CD1c-positive myeloid dendritic cell (primary cell): ENCODE data around the gene KRT26.
"Not testable (repeated sequence)": the region's sequence is repeated elsewhere in the genome, so short reads cannot be mapped to it uniquely, and the experiment has no call there.

Source experiments
- DNase-seq: peaks from one replicate; pipeline ENCODE4 v3.0.0-alpha.2; 2016; ENCODE audit errors: extremely low spot score

KRT26 gene, protein sequence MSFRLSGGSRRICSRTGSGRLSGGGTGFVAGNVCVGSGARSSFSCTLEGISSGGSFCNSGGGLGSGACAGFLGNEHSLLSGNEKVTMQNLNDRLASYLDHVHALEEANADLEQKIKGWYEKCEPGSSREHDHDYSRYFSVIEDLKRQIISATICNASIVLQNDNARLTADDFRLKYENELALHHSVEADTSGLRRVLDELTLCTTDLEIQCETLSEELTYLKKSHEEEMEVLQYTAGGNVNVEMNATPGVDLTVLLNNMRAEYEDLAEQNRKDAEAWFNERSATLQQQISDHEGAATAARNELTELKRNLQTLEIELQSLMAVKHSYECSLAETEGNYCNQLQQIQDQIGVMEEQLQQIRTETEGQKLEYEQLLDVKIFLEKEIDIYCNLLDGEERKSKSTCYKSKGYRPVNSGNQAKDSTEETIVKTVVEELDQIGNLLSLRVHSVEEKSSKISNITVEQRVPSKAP

DNA sequence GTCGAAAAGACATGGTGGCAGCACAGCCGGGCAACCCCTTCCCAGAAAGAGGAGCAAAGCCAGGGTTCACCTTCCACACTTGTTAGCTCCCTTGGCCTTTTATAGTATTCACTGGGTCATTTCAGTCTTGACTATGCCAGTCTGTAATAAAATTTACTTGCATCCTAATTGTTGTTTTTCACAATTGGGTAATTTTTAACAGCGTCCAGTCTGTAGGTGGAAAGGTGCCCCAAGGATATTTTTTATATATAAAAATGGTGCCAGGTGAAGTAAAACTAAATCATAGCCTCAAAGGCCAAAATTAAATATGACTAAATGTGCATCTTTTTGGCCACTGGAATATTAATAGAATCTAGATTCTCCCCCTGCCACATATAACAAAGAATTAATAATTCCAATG, at the start of gene KRT26:
KRT26 (minus strand) TSS at position 101 of the 400 bp plus-strand sequence; CDS start at position 13, 88 bp downstream.
- DNase-seq, result no peak

DNA sequence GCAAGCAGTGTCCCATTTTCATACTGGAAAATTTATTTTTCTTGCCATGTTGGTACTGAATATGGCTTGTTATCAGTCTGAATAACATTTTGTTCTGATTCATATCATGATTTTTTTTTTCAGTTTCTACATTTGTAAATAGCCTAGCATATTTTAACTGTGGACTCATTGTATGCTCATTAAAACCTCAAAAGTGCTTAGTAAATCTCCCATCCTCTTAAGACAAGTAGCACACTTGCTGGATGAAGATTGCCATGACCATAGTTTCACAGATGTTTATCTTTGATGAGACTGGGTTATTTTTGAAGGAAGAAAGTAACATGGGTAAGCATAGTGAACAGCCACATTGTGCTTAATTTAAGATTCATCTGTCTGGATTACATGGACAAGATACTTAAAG, 49.5 kb upstream of the KRT26 start:
- no peak for DNase-seq

DNA sequence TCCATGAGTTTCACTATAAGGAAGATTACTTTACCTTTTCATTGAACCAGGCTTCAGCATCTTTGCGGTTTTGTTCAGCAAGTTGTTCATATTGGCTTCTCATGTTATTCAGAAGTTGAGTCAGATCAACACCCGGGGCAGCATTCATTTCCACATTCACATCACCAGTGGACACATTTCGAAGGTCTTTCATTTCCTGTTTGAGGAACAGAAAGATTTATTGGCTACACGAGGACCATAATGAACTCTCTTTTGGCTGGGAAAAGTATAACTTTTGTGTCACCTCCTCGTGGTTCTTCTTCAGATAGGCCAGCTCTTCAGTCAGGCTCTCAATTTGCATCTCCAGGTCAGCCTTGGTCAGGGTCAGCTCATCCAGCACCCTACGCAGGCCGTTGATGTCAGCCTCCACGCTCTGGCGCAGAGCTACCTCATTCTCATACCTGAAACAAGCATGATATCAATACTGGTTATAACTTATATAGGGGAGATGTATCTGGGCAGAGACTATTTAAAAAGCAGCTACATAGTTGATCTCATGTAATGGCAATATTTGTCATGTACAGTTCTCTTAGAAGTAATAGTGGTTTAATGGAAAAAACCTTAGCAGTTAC, 48.3 kb upstream of the KRT26 start:
- DNase-seq, result peak; percentile 5

DNA sequence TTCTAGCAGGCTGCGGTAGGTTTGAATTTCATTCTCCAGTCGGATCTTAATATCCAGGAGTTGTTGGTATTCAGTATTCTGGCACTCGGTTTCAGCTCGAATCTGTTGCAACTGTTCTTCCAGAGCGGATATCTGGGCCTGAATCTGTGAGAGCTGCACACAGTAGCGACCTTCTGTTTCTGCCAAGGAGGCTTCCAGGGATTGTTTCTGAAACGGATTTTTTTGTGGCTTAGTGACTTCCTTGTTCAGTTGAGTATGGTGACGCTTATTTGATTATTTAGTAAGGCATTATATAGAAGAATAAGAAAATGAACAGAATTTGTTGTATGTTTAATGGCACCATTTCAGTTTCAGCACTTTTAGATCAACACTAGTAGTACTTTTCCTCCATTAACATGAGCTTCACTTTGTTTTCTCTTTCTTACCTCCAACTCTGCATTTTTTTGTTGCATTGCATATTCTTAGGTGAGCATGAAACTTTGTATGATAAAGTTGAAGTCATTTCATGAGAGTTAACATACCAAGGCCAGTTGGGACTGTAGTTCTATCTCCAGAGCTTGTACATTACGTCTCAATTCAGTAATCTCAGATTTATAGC, 47.6 kb upstream of the KRT26 start:
- no peak for DNase-seq

DNA sequence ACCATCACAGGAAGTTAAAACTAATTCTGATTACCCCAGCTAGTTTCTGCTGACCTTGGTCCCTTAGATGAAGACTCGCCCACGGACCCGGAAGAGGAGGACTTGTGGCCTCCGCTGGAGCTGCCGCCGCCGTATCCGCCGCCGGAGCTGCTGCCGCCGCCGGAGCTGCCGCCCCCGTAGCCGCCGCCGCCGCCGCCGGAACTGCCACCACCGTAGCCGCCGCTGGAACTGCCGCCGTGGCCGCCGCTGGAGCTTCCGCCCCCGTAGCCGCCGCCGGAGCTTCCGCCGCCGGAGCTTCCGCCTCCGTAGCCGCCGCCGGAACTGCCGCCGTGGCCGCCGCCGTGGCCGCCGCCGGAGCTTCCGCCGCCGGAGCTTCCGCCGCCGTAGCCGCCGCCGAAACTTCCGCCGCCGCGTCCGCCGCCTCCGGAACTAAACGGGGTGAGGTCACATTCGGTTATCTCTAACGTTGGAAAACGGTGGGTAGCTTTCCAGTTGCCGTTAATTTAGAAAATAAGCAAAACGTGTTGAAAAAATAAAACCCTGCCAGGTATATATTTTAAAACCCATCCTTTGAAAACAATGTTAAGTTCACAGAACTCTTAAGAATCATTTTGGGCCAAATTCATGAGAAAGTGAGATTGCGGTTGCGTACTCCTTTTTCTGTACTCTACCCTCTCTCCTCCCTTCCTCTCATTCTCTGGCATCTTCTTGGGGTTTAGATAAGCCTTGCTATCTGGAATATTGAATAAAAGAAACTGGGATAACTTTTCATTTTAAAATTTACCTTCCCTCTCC, 46.9 kb upstream of the KRT26 start:
- peak; percentile 87 for DNase-seq

DNA sequence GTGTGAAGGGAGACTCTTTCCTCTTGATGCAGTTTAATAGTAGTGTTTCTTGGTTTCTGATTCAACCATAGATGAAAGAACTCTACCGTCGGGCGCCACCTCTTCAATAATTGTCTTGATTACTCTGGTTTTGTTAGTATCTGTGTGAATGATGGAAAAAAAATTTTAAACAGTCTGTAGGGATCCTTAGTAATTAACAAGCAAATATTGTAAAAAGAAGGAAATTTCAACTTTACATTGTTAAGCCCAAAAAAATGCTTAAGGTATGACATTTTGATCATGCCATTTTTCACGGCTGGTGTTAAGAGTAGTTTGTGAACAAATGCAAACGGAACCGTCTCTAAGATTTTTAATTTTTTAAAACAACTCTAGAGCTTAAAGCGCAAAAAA, 46.3 kb upstream of the KRT26 start:
- DNase-seq, result no peak

DNA sequence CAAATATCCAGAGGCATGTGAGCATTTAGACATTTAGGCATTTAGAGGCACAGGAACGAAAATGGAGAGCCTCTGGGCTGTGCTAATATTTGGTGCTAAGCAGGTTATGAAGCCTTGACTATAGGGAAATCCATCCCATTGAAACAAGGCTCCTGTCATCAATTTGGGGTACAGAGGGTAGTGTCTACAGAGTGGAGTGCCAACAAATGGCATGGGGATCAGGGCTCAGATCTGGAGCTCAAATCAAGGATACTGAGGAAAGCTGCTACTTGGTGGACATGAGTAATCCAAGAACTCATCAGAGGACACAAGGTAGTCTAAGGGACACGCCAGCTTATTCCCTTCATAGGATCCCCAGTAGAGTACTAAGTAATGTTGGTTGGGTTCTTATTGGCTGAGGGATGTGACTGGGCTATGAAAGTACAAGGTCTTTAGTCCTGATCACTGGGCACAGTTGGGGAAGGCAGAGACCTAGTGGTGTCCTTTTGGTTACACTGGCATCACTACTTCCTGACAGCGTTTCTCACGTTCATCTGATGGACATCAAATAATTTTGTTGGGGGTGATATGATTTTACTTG, 45.2 kb upstream of the KRT26 start:
- DNase-seq, result no peak

DNA sequence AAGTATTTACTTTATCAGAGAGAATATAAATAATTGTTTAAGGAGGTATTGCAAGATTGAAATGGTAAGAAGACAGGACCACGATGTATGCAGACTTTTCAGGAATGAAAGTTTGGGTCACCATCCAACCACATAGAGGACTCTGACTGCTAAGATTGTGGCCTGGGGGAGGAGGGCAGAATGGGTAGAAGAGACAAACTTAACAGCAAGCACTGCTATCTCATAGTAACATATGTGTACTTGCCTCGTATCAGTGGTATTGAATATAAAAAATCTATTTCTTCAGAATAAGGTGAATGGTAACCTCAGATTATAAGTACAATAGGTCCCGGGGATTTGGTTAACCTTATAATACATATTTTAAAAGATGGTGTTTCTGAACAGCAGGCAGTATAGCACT, 44.6 kb upstream of the KRT26 start:
- no peak for DNase-seq

DNA sequence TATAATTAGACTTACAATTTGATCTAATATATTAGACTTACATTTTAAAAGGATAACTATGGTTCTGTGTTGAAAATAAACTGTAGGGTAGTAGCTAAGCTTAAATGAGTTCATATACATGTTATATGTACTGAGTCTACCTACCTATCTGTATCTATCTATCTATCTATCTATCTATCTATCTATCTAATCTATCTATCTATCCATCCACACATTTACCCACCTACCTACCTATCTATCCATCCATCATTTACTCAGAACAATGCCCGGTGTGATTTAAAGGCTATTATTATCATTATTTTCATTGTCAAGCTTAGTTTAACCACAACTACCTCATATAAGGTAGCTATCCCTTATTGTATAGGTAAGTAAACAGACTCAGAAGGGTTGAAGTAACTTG, 43.4 kb upstream of the KRT26 start:
- no peak for DNase-seq

DNA sequence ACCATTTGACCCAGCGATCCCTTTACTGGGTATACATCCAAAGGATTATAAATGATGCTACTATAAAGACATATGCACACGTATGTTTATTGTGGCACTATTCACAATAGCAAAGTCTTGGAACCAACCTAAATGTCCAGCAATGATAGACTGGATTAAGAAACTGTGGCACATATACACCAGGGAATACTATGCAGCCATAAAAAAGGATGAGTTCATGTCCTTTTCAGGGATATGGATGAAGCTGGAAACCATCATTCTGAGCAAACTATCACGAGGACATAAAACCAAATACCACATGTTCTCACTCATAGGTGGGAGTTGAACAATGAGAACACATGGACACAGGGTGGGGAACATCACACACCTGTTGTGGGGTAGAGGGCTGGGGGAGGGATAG, 42.7 kb upstream of the KRT26 start:
- not testable (repeated sequence) for DNase-seq

DNA sequence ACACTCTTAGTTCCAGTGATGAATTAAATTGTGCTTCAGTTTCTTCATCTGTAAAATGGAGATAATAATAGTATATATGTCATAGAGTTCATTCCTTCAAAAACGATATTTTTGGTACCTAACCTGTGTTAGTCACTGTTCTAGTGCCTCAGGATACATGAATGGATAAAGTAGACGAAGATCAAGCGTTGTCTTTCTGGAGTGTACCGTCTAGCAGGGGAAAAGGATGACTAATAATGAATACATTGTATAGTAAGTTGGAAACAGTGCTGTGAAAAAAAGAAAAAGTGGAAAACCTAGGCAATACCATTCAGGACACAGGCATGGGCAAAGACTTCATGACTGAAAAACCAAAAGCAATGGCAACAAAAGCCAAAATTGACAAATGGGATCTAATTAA, 41.8 kb upstream of the KRT26 start:
- DNase-seq, result no peak

DNA sequence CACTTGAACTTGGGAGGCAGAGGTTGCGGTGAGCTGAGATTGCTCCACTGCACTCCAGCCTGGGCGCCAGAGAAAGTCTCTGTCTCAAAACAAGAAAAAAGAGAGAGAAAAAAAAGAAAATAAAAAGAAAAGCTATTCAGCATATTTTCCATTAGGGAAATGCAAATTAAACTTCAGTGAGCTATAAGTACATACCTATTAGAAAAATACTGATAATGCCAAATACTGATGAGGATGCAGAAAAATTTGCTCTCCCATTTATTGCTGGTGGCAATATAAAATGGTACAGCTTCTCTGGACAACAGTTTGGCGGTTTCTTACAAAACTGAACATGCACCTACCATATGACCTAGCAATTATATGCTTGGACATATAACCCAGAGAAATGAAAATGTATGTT, 40.6 kb upstream of the KRT26 start:
- DNase-seq, result no peak

DNA sequence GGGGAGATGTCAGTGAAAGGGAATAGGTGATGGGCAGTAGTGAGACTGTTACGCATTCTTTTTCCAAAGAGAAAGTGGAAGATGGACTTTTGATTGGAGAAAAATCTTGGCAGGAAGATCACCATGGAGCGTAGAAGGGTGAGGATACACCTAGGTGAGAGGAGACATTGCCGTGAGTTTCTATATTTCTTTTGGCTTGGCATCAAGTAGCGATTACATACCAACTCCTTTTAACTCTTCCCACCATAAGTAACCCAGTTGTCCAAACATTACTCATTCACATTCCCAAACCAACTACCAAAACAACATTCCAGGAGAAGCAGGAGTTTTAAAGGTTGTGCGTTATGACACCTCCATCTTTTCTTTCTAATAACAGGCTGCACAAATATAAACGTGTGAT, 38.5 kb upstream of the KRT26 start:
- DNase-seq, result no peak

DNA sequence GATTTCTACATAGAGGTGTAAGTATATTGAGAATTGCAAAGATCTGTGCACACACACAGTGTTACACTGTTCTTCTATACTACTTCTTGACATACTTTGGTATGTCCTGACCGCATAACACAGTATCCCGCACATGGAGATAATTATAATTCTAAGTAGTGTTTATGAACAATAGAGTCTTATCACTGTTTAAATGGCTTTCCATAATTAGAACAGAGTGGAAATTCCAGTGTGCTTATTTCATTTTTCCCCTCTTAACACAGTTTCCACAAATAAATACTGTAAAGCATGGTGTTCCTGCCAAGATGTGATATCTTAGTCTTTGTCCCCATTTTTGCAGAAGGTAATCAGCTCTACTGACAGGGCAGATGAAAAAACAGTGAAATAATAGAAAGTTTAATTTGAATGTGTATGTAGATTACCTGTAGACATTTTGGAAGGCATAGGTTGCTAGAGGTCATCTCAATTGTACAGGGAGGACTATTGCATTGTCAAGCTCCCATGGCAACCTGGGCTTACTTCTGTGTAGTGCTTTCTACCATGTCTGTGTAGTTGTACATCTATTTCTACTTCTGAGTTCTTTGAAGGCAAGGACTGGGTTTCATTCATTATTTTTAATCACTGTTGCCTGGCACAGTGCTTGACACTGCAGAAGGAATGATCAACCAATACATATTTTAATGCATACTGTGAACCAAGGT, 37.9 kb upstream of the KRT26 start:
- DNase-seq, result no peak

DNA sequence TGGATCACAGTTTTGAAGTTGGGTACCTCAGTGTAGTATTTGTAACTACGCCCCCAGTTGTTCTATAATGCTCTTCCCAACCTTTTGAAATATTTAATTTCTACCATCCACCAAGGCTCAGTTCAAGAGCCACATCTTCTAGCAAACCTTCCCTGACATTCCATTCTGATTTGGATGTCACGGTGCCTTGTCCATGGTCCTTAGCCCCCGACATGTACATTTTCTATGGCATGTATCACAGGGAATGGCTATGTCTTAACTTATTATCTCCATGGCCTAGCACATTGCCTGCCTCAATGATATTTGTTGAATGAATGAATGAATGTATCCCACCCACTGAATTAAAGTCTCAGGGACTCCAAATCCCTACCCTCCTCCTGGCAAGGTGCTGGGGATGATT, 34.1 kb upstream of the KRT26 start:
- DNase-seq, result no peak

DNA sequence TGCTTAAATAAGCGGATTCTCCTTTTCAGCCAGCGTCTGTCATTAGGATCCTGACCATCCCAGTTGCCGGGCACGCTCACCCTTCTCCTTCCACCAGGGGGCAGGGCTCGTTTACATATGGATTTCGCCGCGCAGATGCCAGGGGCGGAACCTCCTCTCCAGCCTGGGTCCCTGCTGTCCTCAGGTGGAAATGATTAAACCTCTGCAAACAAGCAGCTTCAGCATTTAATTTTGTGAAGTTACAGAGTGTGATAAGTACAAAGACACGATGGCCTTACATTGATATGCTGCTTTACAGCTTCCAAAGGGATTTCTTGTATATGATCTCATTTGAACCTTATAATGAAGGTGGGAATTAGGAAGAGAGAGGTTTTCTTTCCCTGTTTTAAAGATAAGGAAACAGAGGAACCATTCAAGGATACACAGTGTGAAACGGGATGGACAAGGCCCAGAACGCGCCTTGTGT, 31.6 kb upstream of the KRT26 start:
- peak; percentile 79 for DNase-seq

DNA sequence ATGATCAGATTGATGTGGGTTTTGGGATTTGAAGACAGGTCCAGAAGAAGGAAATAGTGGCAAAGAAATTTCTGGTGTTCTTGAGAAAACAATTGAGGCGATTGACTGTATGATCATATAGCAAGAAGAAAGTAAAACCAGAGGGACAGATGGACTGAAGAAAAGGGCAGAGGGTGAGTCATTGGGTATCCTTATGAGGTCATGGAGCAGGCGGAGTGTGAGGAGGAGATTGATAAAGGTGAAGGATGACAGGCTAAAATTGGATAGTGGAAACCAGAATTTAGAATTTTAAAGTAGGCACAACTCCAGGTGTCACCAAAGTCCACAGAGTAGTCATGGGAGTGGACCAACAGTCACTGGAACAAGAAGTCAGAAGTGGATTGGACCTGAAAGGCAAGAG, 29.2 kb upstream of the KRT26 start:
- DNase-seq, result no peak

DNA sequence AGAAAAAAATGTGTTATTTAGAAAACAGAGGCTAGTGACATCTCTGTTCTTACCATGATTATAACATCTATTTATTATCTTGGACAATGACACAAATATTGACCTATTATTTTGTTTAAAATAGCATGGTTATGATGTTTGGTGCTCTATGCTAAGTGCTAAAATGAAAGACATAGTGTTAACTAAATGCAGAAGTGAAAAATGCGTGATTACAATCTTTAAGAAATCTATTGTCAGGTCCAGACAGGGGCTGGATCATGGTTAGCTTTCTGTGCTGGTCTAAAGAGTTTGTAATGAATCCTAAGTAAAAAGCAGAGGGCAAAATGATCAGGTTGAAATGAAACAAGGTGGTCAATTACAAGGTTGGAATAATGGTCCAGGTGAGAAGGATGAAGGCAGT, 28.4 kb upstream of the KRT26 start:
- DNase-seq, result no peak

DNA sequence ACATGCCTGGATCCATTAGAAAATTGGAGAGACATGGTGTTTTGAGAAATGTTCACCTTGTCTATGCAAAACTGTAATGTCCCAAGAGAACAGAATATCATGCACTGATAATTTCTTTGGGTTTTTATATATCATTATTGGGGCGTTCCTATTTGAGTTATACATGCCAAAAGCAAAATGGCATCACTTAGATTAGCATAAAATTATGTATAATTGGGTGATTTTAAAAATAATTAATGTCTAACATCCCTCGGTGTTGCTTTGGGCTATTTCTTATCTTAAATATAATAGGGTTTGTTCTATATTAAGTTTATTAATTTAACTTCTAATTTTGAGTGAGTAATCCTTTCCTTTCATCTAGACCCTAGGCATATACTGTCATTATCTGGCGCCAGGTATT, 27.9 kb upstream of the KRT26 start, which contains the start of gene KRT28:
KRT28 (minus strand) TSS at position 101 of the 400 bp plus-strand sequence; CDS start at position 35, 66 bp downstream.
- no peak for DNase-seq

DNA sequence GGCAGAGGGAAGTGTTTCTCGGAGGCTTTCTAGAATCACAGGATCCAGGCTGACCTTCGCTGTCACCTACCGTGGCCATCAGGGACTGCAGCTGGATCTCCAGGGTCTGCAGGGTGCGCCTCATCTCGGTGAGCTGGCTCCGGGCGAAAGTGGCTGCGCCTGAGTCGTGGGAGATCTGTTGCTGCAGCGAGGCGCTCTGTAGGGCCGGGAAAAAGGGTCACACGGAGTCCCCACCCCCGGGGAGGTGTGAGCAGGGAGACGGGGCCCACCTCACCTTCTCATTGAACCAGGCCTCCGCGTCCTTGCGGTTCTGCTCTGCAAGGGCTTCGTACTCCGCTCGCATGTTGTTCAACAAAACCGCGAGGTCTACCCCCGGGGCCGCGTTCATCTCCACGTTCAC, 24.8 kb upstream of the KRT26 start:
- DNase-seq, result no peak
